ENCODE data around the gene ELP6. TPM values are rescaled to one million over a fixed set of nuclear protein-coding genes. Genes with fewer than 3 reads are reported as not detected.

ELP6 gene
- polyA plus RNA-seq, 1 of the 3 experiments (the other 2 are of a cell fraction) = 79.8 TPM

GRCh38 chr3:47485812-47486211 lies 27.7 kb downstream of the ELP6 start:
- no peaks in the 10 kb centered on the region for H3K9me3 ChIP-seq
- no peaks in the 10 kb centered on the region for H3K27me3 ChIP-seq (ENCODE audit: insufficient read depth)
- H3K4me2 ChIP-seq = no peak overlapping the region
- H3K4me1 ChIP-seq (ENCODE audit: control insufficient read depth in 1 of 2, insufficient read depth in 2 of 2, low read depth in 1 of 2, low read length in 1 of 2) = no peaks in the 10 kb centered on the region
- H3K4me3 ChIP-seq (ENCODE audit: low read depth in 2 of 2, low read length in 1 of 2) = no peak overlapping the region
- no peak overlapping the region for H2AFZ ChIP-seq (ENCODE audit: low read depth)
- no peaks in the 10 kb centered on the region for H3K79me2 ChIP-seq (ENCODE audit: insufficient read depth)
- ChIA-PET CTCF (interaction anchor here (1.1 to 1.5 kb wide), 2 partner anchors 9 to 65 kb away, joined by 3 to 5 read pairs; no protein-coding TSS in a partner anchor), POLR2A (no interaction called here)
- no peaks in the 10 kb centered on the region for H4K20me1 ChIP-seq (ENCODE audit: insufficient read depth)
- H3K27ac ChIP-seq (ENCODE audit: low read depth in 2 of 2, low read length in 1 of 2) = no peak overlapping the region
- no peaks in the 10 kb centered on the region for H3K9me2 ChIP-seq
- no peak for DNase-seq
- H3K36me3 ChIP-seq (replicated peaks in 1 of 2; ENCODE audit: control insufficient read depth in 1 of 2, insufficient read depth in 2 of 2, low read length in 1 of 2) = peaks cover 0 to 3% of the 10 kb centered on the region in 2 experiments
- 70% methylated on average over 3 of the region's 3 CpGs for WGBS (ENCODE audit: low lambda C conversion rate)
- H3F3A ChIP-seq (replicated peaks; ENCODE audit: insufficient read depth) = peaks cover 8% of the 10 kb centered on the region
- H3K9ac ChIP-seq = no peak overlapping the region
- TF ChIP-seq CTCF (IDR thresholded peaks at IDR 0.05) (no peak), YY1 (IDR thresholded peaks at IDR 0.05; ENCODE audit: low read depth) (no peak), EP300 (IDR thresholded peaks at IDR 0.05; ENCODE audit: borderline replicate concordance in 1 of 2, low read depth in 1 of 2, low read length in 1 of 2) (no peak), REST (IDR thresholded peaks at IDR 0.05; ENCODE audit: low read depth, low read length) (no peak), GATA2 (CRISPR knock-in tag; IDR thresholded peaks at IDR 0.05) (no peak), RAD21 (IDR thresholded peaks at IDR 0.05; ENCODE audit: low read length) (no peak)
- TF ChIP-seq, protein P1, sequence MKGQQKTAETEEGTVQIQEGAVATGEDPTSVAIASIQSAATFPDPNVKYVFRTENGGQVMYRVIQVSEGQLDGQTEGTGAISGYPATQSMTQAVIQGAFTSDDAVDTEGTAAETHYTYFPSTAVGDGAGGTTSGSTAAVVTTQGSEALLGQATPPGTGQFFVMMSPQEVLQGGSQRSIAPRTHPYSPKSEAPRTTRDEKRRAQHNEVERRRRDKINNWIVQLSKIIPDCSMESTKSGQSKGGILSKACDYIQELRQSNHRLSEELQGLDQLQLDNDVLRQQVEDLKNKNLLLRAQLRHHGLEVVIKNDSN (IDR thresholded peaks at IDR 0.05; ENCODE audit: borderline replicate concordance, low read depth) = no peak
- TF ChIP-seq, protein P2, sequence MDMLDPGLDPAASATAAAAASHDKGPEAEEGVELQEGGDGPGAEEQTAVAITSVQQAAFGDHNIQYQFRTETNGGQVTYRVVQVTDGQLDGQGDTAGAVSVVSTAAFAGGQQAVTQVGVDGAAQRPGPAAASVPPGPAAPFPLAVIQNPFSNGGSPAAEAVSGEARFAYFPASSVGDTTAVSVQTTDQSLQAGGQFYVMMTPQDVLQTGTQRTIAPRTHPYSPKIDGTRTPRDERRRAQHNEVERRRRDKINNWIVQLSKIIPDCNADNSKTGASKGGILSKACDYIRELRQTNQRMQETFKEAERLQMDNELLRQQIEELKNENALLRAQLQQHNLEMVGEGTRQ (IDR thresholded peaks at IDR 0.05; ENCODE audit: borderline replicate concordance, low read depth, low read length) = no peak

- CTCF ChIA-PET = interaction anchor here (1.4 to 2.6 kb wide), 2 partner anchors 16 to 61 kb away, joined by 3 to 10 read pairs; no protein-coding TSS in a partner anchor
- Histone ChIP-seq H3F3A (replicated peaks; ENCODE audit: insufficient read depth) (peaks cover 8% of the 10 kb centered on the region), H3K9me3 (no peaks in the 10 kb centered on the region), H3K27me3 (ENCODE audit: insufficient read depth) (no peaks in the 10 kb centered on the region), H3K79me2 (ENCODE audit: insufficient read depth) (no peaks in the 10 kb centered on the region), H3K9ac (no peak overlapping the region), H3K4me2 (no peak overlapping the region), H4K20me1 (ENCODE audit: insufficient read depth) (no peaks in the 10 kb centered on the region), H3K4me1 (ENCODE audit: control insufficient read depth in 1 of 2, insufficient read depth in 2 of 2, low read depth in 1 of 2, low read length in 1 of 2) (no peaks in the 10 kb centered on the region), H3K4me3 (ENCODE audit: low read depth in 2 of 2, low read length in 1 of 2) (no peak overlapping the region), H3K9me2 (no peaks in the 10 kb centered on the region), H2AFZ (ENCODE audit: low read depth) (no peak overlapping the region), H3K36me3 (replicated peaks in 1 of 2; ENCODE audit: control insufficient read depth in 1 of 2, insufficient read depth in 2 of 2, low read length in 1 of 2) (peaks cover 0 to 3% of the 10 kb centered on the region in 2 experiments), H3K27ac (ENCODE audit: low read depth in 2 of 2, low read length in 1 of 2) (no peak overlapping the region; a peak in 1 of 4 replicates)
- no peak for DNase-seq
- WGBS (ENCODE audit: low lambda C conversion rate) = 57% methylated on average over 2 of the region's 2 CpGs
- TF ChIP-seq FOXJ3 (CRISPR knock-in tag; IDR thresholded peaks at IDR 0.05) (no peak), RCOR1 (IDR thresholded peaks at IDR 0.05; ENCODE audit: low read length) (no peak), FOXM1 (IDR thresholded peaks at IDR 0.05; ENCODE audit: low read depth) (no peak), JUND (IDR thresholded peaks at IDR 0.05) (no peak), ZBTB33 (IDR thresholded peaks at IDR 0.05; ENCODE audit: borderline replicate concordance, low read depth) (no peak), RFX5 (IDR thresholded peaks at IDR 0.05; ENCODE audit: low read length) (no peak), IRF3 (IDR thresholded peaks at IDR 0.05; ENCODE audit: low read depth, low read length) (no peak), GABPA (IDR thresholded peaks at IDR 0.05; ENCODE audit: low read depth) (no peak)
- POLR2A ChIA-PET = no interaction called here
Observed at GRCh38 chr3:47482366-47482765, 31.1 kb downstream of the ELP6 start.
